Right cardiac atrium (tissue), 5 donors: ENCODE results near the gene RASD1. TPM values are rescaled to one million over a fixed set of nuclear protein-coding genes. Genes with fewer than 3 reads are reported as not detected.

Source experiments
- ATAC-seq, 2 donors: fragments of 200-7000 bp; cut with Tn5 transposase; one replicate each; pipeline versions ENCODE4 v1.8.0 to v1.9.1; 2020; ENCODE audit warnings: moderate library complexity in 2 of 2, mild to moderate bottlenecking in 1 of 2
- DNase-seq, 3 donors: peaks; one replicate each; pipeline ENCODE4 v3.0.0-alpha.2; 2020
- H3K27ac ChIP-seq: one replicate; pipeline ENCODE4 v1.5.1; 2013; ENCODE audit warnings: mild to moderate bottlenecking, low read length, control low read depth, moderate library complexity
- H3K27me3 ChIP-seq: one replicate; pipeline ENCODE4 v1.6.1; 2013; ENCODE audit not compliant: control insufficient read depth, insufficient read depth
- H3K4me1 ChIP-seq: one replicate; pipeline ENCODE4 v1.6.1; 2013; ENCODE audit warnings: low read length; ENCODE audit not compliant: control insufficient read depth, insufficient read depth
- H3K4me3 ChIP-seq: one replicate; pipeline ENCODE4 v1.5.1; 2013; ENCODE audit warnings: low read length, control low read depth
- H3K9me3 ChIP-seq: one replicate; pipeline ENCODE4 v1.6.1; 2013; ENCODE audit warnings: low read length; ENCODE audit not compliant: control insufficient read depth
- WGBS: extraction: QIAGEN DNeasy Blood & Tissue Kit; methylation state at CpG from one replicate; pipeline ENCODE4 v1.1.7; 2013; 5-methylcytosine and 5-hydroxymethylcytosine counted together
- intact Hi-C, 4 donors: fragments of 100-400 bp; cut with DNase I; formaldehyde crosslinking; loops; one replicate each; pipeline versions ENCODE4 v1.11.0 to v1.14.0; 2022 to 2023
- polyA plus RNA-seq: library from polyadenylated mRNA; stranded (reverse); fragments of 200-250 nt; gene quantifications from one replicate; pipeline ENCODE4 v1.2.3, GENCODE V29; 2013
- total RNA-seq, 4 donors: library from RNA; stranded (reverse); fragmentation: NEBNext Ultra II Directional; extraction: Animal tissue kit (Norgen Biotek cat#: 25700); gene quantifications; one replicate each; pipeline ENCODE4 v1.2.1, GENCODE V29; 2021
- donor health status: healthy with polysubstance abuse.
- donor health status: DM: no; HTN: yes; CAD: no.
- donor health status: DM: no; HTN: no; CAD: no.
- donor health status: DM: no; HTN: yes; CAD: no; lungs with severe emphysema.
- donor health status: DM: yes; HTN: yes; CAD: no.

Gene RASD1
- total and polyA plus RNA-seq, 5 donors: 18.7 to 66.2 (median 43.4) TPM

DNA sequence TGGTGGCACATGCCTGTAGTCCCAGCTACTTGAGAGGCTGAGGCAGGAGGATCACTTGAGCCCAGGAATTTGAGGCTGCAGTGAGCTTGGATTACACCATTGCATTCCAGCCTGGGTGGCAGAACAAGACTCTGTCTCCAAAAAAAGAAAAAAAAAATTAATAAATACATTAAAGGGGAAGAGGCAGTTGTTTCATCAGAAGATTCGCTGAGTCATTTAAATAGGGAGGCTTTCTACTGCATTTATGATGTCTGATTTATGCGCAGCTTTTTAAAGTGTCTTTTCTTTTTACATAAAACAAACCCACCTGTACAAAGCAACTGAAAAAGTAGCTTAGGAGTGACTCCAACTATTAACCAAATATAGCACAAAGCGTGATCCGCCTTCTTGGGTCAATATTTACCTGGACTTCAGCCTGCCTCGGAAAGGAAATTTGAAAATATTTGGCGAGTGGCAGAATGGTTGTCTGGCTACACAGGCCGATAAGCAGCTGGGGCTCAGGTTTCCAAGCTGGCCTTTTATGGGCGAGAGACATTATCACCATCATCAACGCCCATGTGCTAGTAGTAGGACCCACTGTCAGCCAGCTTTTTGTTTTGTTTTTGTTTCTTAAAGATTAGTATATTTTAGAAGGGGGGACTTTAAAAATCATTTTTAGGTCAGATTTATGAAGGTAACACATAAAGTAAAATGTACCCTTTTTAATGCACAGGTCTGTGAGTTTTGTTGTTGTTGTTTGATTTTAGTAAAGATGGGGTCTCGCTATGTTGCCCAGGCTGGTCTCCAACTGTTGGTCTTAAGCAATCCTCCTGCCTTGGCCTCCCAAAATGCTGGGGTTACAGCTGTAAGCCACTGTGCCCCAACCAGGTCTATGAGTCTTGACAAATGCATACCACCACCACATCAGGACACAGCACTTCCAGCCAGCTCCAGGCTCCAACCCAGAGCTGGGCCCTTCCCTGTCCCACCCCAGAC is 42.5 kb upstream of the RASD1 start:
- no peaks in the 10 kb centered on the region for H3K9me3 ChIP-seq
- H3K27me3 ChIP-seq: no peaks in the 10 kb centered on the region
- H3K27ac ChIP-seq: peak overlapping the region; percentile 18
- ATAC-seq (no peak), DNase-seq (peak; percentile 4 to 39 (median 11))
- H3K4me3 ChIP-seq: no peak overlapping the region
- H3K4me1 ChIP-seq: peaks cover 5% of the 10 kb centered on the region
- intact Hi-C loops: no loop called here
- 71% methylated on average over 10 of the region's 10 CpGs for WGBS

DNA sequence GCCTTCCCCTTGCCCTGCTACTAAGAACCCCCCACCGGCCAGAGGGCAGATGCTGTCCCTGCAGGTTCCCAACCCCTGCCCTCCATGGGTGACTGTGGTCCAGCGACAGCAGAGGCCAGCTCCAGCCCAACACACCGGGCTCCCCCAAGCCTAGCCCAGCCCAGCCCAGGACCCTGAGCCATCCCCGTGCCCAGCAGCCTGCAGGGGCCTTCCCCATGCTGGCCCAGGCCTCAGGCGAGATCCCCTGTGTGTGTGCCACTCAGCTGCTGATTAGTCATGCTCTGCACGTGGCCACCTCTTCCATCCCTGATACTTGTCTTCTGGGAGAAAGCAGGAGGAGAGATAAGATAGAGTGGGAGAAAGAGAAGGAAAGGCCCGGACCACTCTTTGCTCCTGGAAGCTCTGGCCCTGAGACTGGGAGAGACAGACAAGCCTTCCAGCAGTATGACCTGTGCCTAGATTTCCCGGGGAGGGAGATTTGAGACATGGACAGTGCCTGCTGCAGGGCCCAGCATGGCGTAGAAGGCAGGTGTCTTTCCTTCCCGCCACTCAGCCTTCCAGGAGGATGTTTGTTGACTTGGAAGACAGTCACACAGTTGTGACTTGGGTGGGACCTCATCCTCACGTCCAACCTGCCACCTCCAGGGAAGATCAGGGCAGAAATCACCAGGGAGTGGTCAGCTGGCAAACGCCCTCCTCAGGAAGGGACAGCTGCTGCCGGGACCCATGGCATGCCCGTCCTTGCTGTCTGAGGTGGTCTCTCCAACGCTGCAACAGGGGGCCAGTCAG is 41.3 kb upstream of the RASD1 start:
- intact Hi-C loops: no loop called here
- peak in 1 of 2 donors; percentile 6 for ATAC-seq
- whole genome bisulfite sequencing: 78% methylated on average over 15 of the region's 15 CpGs

DNA sequence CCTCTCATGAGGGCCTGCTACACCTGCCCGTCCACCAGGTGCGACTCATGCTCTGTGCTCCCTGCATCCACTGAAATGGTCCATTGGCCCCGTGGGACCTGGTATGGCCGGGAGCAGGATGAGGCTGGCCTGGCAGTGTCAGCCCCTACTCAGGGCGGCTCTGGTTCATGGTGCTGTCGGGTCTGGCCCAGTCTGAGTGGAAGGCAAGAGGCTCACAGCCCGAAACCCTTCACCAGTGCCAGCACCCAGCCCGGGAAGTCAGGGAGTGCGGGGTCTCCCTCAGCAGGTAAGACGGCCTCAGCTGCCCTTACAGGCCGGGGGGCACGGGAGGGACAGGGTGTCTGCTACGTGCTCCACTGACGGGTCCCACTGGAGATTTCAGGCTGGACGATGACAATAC is 40.5 kb upstream of the RASD1 start:
- H3K27ac ChIP-seq: peak overlapping the region; percentile 65
- H3K4me3 ChIP-seq: no peak overlapping the region
- H3K27me3 ChIP-seq: no peaks in the 10 kb centered on the region
- no peaks in the 10 kb centered on the region for H3K9me3 ChIP-seq
- intact Hi-C loops: no loop called here
- DNase-seq (peak; percentile 15 to 48 (median 45)), ATAC-seq (no peak)
- 93% methylated on average over 15 of the region's 15 CpGs for WGBS
- peaks cover 5% of the 10 kb centered on the region for H3K4me1 ChIP-seq

More for the DNA sequence above, 41.3 kb upstream of the RASD1 start:
- peak; percentile 9 to 49 (median 43) for DNase-seq
- Histone ChIP-seq H3K27ac (no peak overlapping the region), H3K27me3 (no peaks in the 10 kb centered on the region), H3K4me3 (no peak overlapping the region), H3K4me1 (peaks cover 5% of the 10 kb centered on the region), H3K9me3 (no peaks in the 10 kb centered on the region)

DNA sequence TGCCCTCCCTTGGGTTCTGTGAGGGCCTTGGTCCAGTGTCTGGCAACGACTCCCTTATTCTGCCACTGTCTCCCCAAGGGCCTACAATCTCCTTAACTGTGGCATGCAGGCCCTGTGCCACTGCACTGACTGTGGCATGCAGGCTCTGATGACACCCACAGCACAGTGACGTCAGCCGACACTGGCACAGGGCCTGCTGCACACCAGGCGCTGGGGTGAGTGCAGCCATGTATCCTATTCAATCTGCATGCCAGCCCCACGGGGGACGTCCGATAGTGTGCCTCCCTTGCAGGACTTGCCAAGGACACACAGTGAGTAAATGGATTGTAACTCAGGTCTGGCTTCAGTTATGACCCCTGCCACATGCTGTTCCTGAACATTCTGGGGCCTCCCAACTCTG is 39.8 kb upstream of the RASD1 start:
- ATAC-seq: peak; percentile 90 to 91
- H3K27ac ChIP-seq: peak overlapping the region; percentile 65
- intact Hi-C loops: no loop called here

DNA sequence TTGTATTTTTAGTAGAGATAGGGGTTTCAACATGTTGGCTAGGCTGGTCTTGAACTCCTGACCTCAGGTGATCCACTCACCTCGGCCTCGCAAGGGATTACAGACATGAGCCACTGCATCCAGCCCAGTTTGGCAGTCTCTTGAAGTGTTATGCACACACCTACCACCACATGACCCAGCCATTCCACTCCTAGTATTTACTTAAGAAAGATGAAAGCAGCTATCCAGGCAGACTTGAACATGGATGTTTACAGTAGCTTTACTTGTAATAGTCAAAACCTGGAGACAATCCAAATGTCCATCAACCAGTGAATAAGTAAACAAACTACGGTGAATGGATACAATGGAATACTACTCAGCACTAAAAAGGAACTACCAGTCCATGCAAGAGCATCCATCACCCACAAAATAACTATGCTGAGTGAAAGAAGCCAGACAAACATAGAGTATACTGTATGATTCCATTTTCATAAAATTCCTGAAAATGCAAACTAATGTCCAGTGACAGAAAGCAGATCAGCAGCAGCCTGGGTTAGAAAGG is 37.8 kb upstream of the RASD1 start:
- no peak overlapping the region for H3K27ac ChIP-seq
- H3K4me3 ChIP-seq: no peak overlapping the region
- peaks cover 8% of the 10 kb centered on the region for H3K4me1 ChIP-seq
- no peak for ATAC-seq
- H3K27me3 ChIP-seq: no peaks in the 10 kb centered on the region
- peak in 1 of 3 donors; percentile 3 for DNase-seq
- H3K9me3 ChIP-seq: no peaks in the 10 kb centered on the region
- intact Hi-C loops: no loop called here
- WGBS: 96% methylated on average over 3 of the region's 3 CpGs

More for the DNA sequence above, 39.8 kb upstream of the RASD1 start:
- Histone ChIP-seq H3K9me3 (no peaks in the 10 kb centered on the region), H3K4me1 (peaks cover 5% of the 10 kb centered on the region), H3K27me3 (no peaks in the 10 kb centered on the region), H3K4me3 (no peak overlapping the region)
- WGBS: 56% methylated on average over 7 of the region's 7 CpGs
- peak; percentile 85 to 93 (median 92) for DNase-seq

DNA sequence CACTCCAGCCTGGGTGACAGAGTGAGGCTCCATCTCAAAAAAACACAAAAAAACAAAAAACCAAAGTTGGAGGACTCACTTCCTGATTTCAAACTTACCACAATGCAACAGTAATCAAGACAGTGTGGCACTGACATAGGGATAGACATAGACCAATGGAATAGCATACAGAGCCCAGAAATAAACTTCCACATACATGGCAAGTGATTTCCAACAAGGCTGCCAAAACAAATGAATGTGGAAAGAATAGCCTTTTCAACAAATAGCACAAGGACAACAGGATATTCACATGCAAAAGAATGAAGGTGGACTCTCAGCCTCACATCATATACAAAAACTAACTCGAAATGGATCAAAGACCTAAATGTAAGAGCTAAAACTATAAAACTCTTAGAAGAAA is 36.8 kb upstream of the RASD1 start:
- H3K27ac ChIP-seq: no peak overlapping the region
- H3K27me3 ChIP-seq: no peaks in the 10 kb centered on the region
- DNase-seq (no peak), ATAC-seq (no peak)
- intact Hi-C loops: no loop called here
- H3K9me3 ChIP-seq: no peaks in the 10 kb centered on the region
- WGBS: 93% methylated on average over 1 of the region's 1 CpG
- H3K4me3 ChIP-seq: no peak overlapping the region
- peaks cover 13% of the 10 kb centered on the region for H3K4me1 ChIP-seq

DNA sequence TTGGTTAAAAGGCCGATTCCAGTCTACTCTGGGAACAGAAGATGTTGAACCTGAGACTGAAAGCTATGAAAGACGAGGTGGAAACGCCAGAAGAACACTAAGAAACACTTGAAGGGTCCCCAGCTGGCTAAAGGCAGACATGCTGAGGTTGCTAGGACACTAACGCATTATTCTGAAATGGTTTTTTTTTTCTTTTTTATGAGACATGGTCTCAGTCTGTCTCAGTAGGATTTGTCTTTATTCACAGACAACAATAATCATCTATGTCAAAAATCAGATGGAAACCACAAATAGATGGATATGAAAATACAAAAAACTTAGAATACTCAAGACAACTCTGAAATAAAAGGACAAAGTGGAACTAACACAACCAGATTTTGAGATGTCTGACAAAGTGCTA is 35.0 kb upstream of the RASD1 start:
- no peak overlapping the region for H3K27ac ChIP-seq
- H3K4me3 ChIP-seq: no peak overlapping the region
- ATAC-seq (no peak), DNase-seq (no peak)
- WGBS: 88% methylated on average over 4 of the region's 4 CpGs
- peaks cover 8% of the 10 kb centered on the region for H3K4me1 ChIP-seq
- H3K27me3 ChIP-seq: no peaks in the 10 kb centered on the region
- H3K9me3 ChIP-seq: no peaks in the 10 kb centered on the region
- intact Hi-C loops: no loop called here

DNA sequence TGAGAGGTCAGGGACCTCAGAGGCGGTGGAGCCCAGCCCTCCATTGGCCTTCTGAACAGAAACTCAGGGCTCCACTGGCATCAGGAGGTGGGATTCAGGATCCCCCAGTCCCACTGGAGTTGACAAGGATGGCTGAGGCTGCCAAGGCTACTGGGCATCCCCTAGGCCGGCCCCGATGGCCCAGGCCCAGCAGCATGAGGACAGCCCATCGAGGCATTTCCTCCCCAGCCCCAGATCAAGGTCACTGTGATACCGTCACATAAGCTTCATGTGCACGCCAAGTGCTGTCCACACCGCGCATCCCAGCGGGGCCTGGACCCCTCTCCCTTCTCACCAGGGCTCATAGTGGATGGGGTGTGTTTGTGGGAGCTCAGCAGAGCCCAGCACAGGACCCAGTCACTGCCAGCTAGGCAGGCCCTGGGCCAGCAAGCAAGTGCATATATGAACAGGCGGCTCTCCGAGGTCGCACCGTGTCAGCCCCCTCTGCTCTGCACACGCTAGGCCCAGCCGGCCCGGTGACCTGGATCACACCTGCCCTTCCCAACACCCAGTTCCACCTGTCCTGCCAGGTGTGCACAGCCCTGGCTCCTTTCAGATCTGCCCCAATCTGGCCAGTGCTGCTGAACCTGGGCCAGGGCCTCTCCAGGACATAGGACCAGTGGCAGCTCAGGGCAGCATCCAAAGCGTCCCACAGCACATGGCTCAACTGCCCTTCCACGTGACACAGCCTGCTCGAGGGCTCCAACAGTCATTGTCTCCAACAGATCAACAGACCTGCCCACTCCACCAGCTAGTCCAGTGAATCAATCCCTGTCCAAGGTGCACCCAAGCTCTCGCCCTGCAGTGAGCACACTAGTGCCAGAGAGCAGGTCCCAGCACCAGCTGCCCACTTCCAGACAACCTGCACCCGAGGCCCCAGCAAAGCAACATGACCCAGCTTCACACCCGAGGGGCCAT is 32.8 kb upstream of the RASD1 start:
- H3K4me3 ChIP-seq: no peak overlapping the region
- intact Hi-C loops: no loop called here
- ATAC-seq (peak; percentile 15 to 21), DNase-seq (peak; percentile 16 to 51 (median 50))
- H3K27ac ChIP-seq: no peak overlapping the region
- WGBS: 76% methylated on average over 22 of the region's 22 CpGs
- H3K4me1 ChIP-seq: peaks cover 8% of the 10 kb centered on the region
- no peaks in the 10 kb centered on the region for H3K9me3 ChIP-seq
- no peaks in the 10 kb centered on the region for H3K27me3 ChIP-seq

DNA sequence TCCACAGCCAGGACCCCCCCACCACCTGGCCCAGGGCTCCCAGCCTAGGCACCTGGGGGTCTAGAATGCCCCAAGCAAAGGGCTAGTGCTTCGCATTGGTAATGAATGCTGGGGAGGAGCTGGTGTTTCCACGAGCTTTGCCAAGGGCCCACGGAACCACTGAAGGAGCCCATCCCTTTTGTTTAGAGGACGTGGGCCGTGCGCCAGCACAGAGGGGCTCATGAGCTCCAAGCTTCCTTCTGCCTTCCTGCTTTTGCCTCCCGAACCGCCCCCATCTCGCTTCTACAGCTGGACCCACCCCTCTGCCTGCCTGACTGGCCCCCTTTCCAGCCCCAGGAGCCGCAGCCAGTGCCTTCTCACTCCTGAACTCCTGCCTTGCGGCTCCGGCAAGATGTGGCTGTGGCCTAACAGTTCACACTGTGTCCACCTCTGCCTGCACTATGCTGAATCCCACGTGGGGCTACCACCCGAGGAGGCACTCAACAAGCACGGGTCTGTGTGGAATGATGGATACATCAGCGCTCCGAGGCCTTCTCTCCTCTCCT is 31.8 kb upstream of the RASD1 start:
- H3K4me1 ChIP-seq: peaks cover 8% of the 10 kb centered on the region
- H3K27ac ChIP-seq: no peak overlapping the region
- H3K27me3 ChIP-seq: no peaks in the 10 kb centered on the region
- no peaks in the 10 kb centered on the region for H3K9me3 ChIP-seq
- no peak overlapping the region for H3K4me3 ChIP-seq
- intact Hi-C loops: no loop called here
- ATAC-seq: no peak
- 83% methylated on average over 17 of the region's 17 CpGs for WGBS
- DNase-seq: peak; percentile 5 to 43 (median 25)

DNA sequence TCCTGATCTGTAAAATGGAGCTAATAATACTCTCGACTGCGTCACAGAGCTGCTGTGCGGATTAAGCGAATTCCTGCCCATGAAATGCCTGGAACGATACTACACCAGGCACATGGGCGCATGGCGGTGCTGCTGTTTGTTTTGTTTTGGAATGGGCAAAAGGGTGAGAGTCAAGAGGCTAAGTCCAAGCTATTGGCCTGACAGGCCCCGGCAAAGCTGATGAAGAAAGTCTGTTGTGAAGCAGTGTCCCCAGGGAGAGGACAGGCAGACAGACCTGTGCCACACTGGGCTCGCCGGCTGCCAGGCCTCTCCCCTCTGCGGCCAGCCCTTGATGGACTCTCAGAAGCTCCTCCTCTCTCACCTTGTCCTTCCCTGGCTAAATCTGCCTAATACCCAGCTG is 31.3 kb upstream of the RASD1 start:
- Histone ChIP-seq H3K27ac (no peak overlapping the region), H3K9me3 (no peaks in the 10 kb centered on the region), H3K4me1 (peaks cover 8% of the 10 kb centered on the region), H3K4me3 (no peak overlapping the region), H3K27me3 (no peaks in the 10 kb centered on the region)
- DNase-seq (peak in 2 of 3 donors; percentile 15 to 60), ATAC-seq (peak in 1 of 2 donors; percentile 47)
- intact Hi-C loops: no loop called here
- WGBS: 83% methylated on average over 11 of the region's 11 CpGs
